Cardiac fibroblast (primary cell): ENCODE measurements around the gene NOC4L.
"Not testable (repeated sequence)": the region's sequence is repeated elsewhere in the genome, so short reads cannot be mapped to it uniquely, and the experiment has no call there.

Experiments used
- DNase-seq, 2 donors: peaks; one replicate each; pipeline versions ENCODE4 v3.0.0 to v3.0.0-alpha.2; 2010; ENCODE audit warnings: low read depth in 2 of 2
- H3K4me3 ChIP-seq, 2 donors: replicated peaks in 1 of 2; 1 replicate in 1 of 2; 2 replicates in 1 of 2; pipeline ENCODE4 v1.5.1; 2011; ENCODE audit warnings: low read depth in 2 of 2, low read length in 2 of 2, mild to moderate bottlenecking in 2 of 2, moderate library complexity in 1 of 2
- CTCF ChIP-seq: IDR thresholded peaks from one replicate; pipeline ENCODE4 v1.5.1; 2011; ENCODE audit warnings: low read depth, mild to moderate bottlenecking, low read length, inconsistent platforms

Gene NOC4L

GRCh38 chr12:132148368-132149045 is 4.2 kb downstream of the NOC4L start:
- no peak for TF ChIP-seq CTCF
- no peak for DNase-seq
- H3K4me3 ChIP-seq: no peak overlapping the region

GRCh38 chr12:132149526-132149925 is 5.3 kb downstream of the NOC4L start:
- H3K4me3 ChIP-seq, DNase-seq: not testable (repeated sequence)

- TF ChIP-seq CTCF: no peak
- H3K4me3 ChIP-seq: no peak overlapping the region
- DNase-seq: no peak
These were observed 6.5 kb downstream of the NOC4L start for GRCh38 chr12:132150780-132151144.

GRCh38 chr12:132151145-132151765 is 7.0 kb downstream of the NOC4L start:
- no peak for TF ChIP-seq CTCF
- no peak for DNase-seq
- H3K4me3 ChIP-seq: no peak overlapping the region

- no peak for TF ChIP-seq CTCF
- no peak overlapping the region for H3K4me3 ChIP-seq
- no peak for DNase-seq
These were observed 7.6 kb downstream of the NOC4L start for GRCh38 chr12:132151766-132152410.

- no peak for DNase-seq
- H3K4me3 ChIP-seq: no peak overlapping the region
- TF ChIP-seq CTCF: no peak
These were observed 8.2 kb downstream of the NOC4L start for GRCh38 chr12:132152411-132152821.

- no peak overlapping the region for H3K4me3 ChIP-seq
- TF ChIP-seq CTCF: no peak
- DNase-seq: no peak
These were observed 8.7 kb downstream of the NOC4L start for GRCh38 chr12:132152953-132153352.
